H54 (cell line): Measurements from ENCODE around the gene CELSR1.
"Not testable (repeated sequence)": the region's sequence is repeated elsewhere in the genome, so short reads cannot be mapped to it uniquely, and the experiment has no call there.

Experiments
- DNase-seq: peaks from one replicate; pipeline ENCODE4 v3.0.0; 2011; ENCODE audit warnings: low spot score, mixed read lengths; ENCODE audit not compliant: insufficient read length
- FAIRE-seq: peaks from 3 replicates; lab custom pipeline; 2011; peaks lifted over from hg19 to GRCh38; lab: Jason Lieb, UNC
- POLR2A ChIP-seq: IDR thresholded peaks from 2 replicates; pipeline ENCODE4 v1.6.1; 2011; ENCODE audit warnings: low read depth, mild to moderate bottlenecking, low read length

Gene CELSR1

GRCh38 chr22:46513908-46514550 lies 23.4 kb downstream of the CELSR1 start:
- no peak for TF ChIP-seq POLR2A
- no peak for FAIRE-seq

GRCh38 chr22:46512683-46513082 lies 24.7 kb downstream of the CELSR1 start:
- no peak for TF ChIP-seq POLR2A
- FAIRE-seq (no peak), DNase-seq (no peak)

More at GRCh38 chr22:46513908-46514550, 23.4 kb downstream of the CELSR1 start:
- no peak for DNase-seq

DNA sequence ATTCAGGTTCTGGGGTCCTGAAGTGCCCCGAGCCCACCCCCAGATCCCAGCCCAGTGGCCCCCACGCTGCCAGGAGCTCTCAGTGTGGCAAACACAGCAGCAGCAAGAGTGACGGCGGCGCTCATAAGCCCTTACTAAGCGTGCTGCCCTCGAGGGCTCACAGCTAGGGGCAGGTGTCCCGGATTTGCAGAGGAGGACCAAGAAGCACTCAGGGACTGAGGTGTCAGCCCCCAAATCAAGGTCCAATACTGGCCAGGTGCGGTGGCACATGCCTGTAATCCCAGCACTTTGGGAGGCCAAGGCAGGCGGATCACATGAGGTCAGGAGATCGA lies 25.4 kb downstream of the CELSR1 start:
- DNase-seq, result no peak
- FAIRE-seq, result no peak
- no peak for TF ChIP-seq POLR2A

- no peak for TF ChIP-seq POLR2A
- DNase-seq (no peak), FAIRE-seq (no peak)
These were observed 26.0 kb downstream of the CELSR1 start for GRCh38 chr22:46511151-46512038.

- DNase-seq (no peak), FAIRE-seq (no peak)
- no peak for TF ChIP-seq POLR2A
These were observed 27.9 kb downstream of the CELSR1 start for GRCh38 chr22:46509416-46510089.

DNA sequence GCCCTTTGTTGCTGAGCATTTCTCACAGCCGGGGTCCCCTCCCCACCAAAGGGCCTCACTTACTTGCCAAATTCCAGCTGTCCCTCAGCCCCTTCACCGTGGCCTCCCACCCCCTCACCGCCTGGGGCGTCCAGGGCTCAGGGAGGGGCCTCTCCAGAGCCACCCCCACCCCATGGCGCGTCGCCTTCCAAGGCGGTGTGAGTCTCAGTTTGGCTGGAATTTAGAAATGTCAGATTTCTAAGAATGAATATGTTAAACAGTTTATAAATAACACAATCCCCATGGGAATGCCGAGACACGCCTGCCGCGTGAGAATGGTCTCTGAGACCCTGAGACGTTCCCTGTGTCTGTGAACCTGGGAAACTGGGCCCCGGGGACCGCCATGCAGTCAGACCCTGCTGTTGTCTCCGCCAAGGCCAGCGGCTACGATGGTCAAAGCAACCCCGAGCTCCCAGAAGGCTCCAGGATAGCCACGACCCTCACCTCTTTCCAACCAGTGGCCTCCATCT lies 28.9 kb downstream of the CELSR1 start:
- no peak for DNase-seq
- FAIRE-seq, result no peak
- TF ChIP-seq POLR2A, result no peak

GRCh38 chr22:46507451-46508425 lies 29.7 kb downstream of the CELSR1 start:
- DNase-seq, result no peak
- no peak for FAIRE-seq
- no peak for TF ChIP-seq POLR2A

DNA sequence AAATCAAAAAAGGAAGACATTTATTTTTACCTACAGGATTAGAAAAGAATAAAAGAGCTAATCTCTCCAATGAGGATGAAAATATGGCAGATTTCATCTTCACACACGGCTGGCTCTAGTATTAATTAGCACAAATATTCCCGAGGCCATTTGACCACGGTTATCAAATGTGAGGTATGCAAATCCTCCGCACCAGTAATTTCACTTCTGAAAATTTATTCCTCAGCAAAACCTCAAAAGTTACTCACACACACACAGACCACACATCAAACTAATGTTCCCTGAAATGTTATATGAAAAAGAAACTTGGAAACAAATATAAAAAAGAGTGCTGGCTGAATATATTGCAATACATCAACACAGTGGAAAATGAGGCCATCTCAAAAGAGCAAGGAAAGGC lies 32.8 kb downstream of the CELSR1 start:
- DNase-seq (no peak), FAIRE-seq (no peak)
- TF ChIP-seq POLR2A, result no peak

- TF ChIP-seq POLR2A, result no peak
These were observed 34.8 kb downstream of the CELSR1 start for GRCh38 chr22:46502440-46503175.

GRCh38 chr22:46501701-46502100 lies 35.7 kb downstream of the CELSR1 start:
- FAIRE-seq (peak; percentile 70), DNase-seq (peak; percentile 70)
- TF ChIP-seq POLR2A, result no peak

More at GRCh38 chr22:46502440-46503175, 34.8 kb downstream of the CELSR1 start:
- FAIRE-seq (no peak), DNase-seq (no peak)

GRCh38 chr22:46501265-46501664 lies 36.2 kb downstream of the CELSR1 start:
- not testable (repeated sequence) for FAIRE-seq, DNase-seq

GRCh38 chr22:46500201-46500600 lies 37.2 kb downstream of the CELSR1 start:
- FAIRE-seq, result no peak
- TF ChIP-seq POLR2A, result no peak
- no peak for DNase-seq
